A549 (cell line): ENCODE measurements around the gene SCARB1.

Experiments
- MAFK ChIP-seq: fragments of 450-650 bp; IDR thresholded peaks from 2 replicates; pipeline ENCODE4 v1.6.1; 2014; ENCODE audit not compliant: partially characterized antibody
- MAZ ChIP-seq: fragments of 150-350 bp; IDR thresholded peaks from 2 replicates; pipeline ENCODE4 v1.6.1; 2014; ENCODE audit warnings: antibody characterized with exemption, low read depth, low read length, borderline replicate concordance
- TF ChIP-seq, protein P1 (sequence below): fragments of >200 bp; sonication (Bioruptor Twin); formaldehyde crosslinking; IDR thresholded peaks from 3 replicates; pipeline ENCODE4 v1.5.1; 2016
- TF ChIP-seq, protein P2 (sequence below): IDR thresholded peaks from 2 replicates; pipeline ENCODE4 v1.6.1; 2012

DNA sequence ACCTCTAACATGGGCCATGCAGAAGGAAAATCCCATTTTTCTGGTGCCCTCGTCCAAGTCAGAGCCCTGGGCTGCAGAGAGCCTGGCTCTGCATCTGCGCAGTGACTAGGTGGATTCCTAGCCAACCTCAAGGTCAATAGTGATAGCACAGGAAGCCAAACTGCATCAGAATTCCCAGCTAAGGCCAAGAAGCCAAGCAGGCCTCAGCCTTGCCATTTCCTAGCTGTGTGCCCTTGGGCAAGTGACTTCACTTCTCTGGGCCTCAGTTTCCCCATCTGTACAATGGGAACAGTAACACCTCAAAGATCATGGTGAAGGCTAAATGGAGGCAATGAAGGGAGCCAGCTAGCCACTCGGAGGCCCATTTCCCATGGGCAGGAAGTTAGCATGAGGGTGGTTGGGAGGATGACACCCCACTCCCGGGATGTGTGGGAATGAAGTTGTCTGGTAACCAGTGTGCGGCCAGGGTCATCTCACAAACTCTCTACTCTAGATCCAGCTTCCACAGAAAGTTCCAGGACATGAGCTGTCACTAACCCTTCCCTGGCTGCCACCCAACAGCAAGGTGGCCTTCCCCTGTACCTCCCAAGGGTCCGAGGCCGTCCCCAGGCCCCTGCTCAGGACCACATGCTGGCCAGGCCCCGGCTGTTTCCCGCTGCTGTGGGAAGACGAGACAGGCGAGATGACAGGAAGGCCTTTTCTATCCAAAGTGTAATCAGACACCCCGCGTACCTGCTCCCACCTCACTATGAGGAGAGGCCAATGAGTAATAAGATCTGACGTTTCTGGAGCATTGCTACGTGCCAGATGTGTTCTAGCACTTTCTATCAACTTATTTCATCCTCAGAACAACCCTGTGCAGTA lies 125.7 kb downstream of the SCARB1 start:
- TF ChIP-seq, protein P1, sequence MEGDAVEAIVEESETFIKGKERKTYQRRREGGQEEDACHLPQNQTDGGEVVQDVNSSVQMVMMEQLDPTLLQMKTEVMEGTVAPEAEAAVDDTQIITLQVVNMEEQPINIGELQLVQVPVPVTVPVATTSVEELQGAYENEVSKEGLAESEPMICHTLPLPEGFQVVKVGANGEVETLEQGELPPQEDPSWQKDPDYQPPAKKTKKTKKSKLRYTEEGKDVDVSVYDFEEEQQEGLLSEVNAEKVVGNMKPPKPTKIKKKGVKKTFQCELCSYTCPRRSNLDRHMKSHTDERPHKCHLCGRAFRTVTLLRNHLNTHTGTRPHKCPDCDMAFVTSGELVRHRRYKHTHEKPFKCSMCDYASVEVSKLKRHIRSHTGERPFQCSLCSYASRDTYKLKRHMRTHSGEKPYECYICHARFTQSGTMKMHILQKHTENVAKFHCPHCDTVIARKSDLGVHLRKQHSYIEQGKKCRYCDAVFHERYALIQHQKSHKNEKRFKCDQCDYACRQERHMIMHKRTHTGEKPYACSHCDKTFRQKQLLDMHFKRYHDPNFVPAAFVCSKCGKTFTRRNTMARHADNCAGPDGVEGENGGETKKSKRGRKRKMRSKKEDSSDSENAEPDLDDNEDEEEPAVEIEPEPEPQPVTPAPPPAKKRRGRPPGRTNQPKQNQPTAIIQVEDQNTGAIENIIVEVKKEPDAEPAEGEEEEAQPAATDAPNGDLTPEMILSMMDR, result no peak
- TF ChIP-seq MAZ, result no peak
- TF ChIP-seq MAFK, result no peak
- TF ChIP-seq, protein P2, sequence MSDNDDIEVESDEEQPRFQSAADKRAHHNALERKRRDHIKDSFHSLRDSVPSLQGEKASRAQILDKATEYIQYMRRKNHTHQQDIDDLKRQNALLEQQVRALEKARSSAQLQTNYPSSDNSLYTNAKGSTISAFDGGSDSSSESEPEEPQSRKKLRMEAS, result no peak
